ENCODE results near the gene INTS14.
A peak's percentile ranks its signal among the peaks of the same experiment; 100 is the strongest.

INTS14 gene

GRCh38 chr15:65530318-65531111 lies 80.4 kb downstream of the INTS14 start, which contains the start of gene HACD3:
Gene HACD3, plus strand, starts transcription at chr15:65530463. Its CDS starts 169 bp downstream, at chr15:65530632.
- H3K27ac ChIP-seq: peak within 1 kb of the TSS; percentile 78
- TF ChIP-seq ZFX (IDR thresholded peaks at IDR 0.05; ENCODE audit: borderline replicate concordance) (no peak), CTCF (IDR thresholded peaks at IDR 0.05) (0 out of 2 replicates have a peak, but pooled peaks have one; percentile 9)

GRCh38 chr15:65529762-65530317 lies 81.1 kb downstream of the INTS14 start:
- peak overlapping the region; percentile 78 for H3K27ac ChIP-seq
- no peak for TF ChIP-seq ZFX (IDR thresholded peaks at IDR 0.05; ENCODE audit: borderline replicate concordance)
- no peak for TF ChIP-seq CTCF (IDR thresholded peaks at IDR 0.05)

Data from 22Rv1 (cell line).